ENCODE data around the gene OSER1. TPM values are rescaled to one million over a fixed set of nuclear protein-coding genes. Genes with fewer than 3 reads are reported as not detected.

Gene OSER1
- total and polyA plus RNA-seq, 9 of the 15 experiments (the other 6 are each of a cell fraction or from before 2014, with no cell fraction given), result 15.5 to 57.3 (median 19.9) TPM

DNA sequence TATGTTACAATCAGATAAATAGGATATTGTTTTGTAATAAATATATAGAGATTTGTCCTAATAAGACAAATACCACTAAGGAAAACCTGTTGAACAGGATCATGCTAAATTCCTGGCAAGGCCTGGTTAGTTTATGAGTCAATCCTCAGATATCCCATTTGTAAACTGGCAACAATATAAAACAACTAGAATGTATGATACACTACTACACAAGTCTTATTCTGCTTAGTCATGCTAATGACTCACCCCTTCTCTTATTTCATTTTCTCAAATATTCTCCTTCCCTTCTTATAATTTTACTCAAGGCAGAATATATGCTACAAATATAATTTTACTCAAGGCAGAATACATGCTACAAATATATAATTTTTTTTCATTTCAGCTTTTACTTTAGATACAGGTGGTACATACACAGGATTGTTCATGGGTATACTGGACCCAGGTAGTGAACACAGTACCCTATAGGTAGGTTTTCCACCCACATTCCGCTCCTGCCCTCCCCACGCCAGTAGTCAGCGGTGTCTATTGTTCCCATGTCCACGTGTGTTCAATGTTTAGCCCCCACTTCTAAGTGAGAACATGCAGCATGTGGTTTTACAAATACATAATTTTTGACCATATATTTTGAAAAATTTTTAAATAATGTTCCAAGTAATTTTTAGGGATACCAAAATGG is 6.3 kb downstream of the OSER1 start (continued):
- TF ChIP-seq NBN (IDR thresholded peaks at IDR 0.05; ENCODE audit: low read depth) (no peak), RNF2 (IDR thresholded peaks at IDR 0.05) (no peak), FOXJ3 (CRISPR knock-in tag; IDR thresholded peaks at IDR 0.05) (no peak), ZNF592 (IDR thresholded peaks at IDR 0.05) (peak; percentile 48), XRCC3 (IDR thresholded peaks at IDR 0.05) (no peak), ID3 (CRISPR knock-in tag; IDR thresholded peaks at IDR 0.05) (no peak), ID3 (tag; IDR thresholded peaks at IDR 0.05) (no peak), FOSL1 (tag; conservative IDR thresholded peaks at IDR 0.05) (peak; percentile 92), CCNT2 (IDR thresholded peaks at IDR 0.05; ENCODE audit: borderline replicate concordance, extremely low read depth, insufficient read length, low read depth, low read length) (no peak), GTF2E2 (tag; IDR thresholded peaks at IDR 0.05) (no peak), CREBBP (IDR thresholded peaks at IDR 0.05; ENCODE audit: low read depth, low read length) (no peak), NFE2L1 (tag; IDR thresholded peaks at IDR 0.05; ENCODE audit: borderline replicate concordance, low read depth) (peak; percentile 91), SAFB (IDR thresholded peaks at IDR 0.05; ENCODE audit: borderline replicate concordance, low read depth, low read length) (no peak), TAF15 (IDR thresholded peaks at IDR 0.05; ENCODE audit: low read depth, low read length) (no peak), GTF2B (IDR thresholded peaks at IDR 0.05; ENCODE audit: extremely low read depth, insufficient read length) (no peak), HMG20B (CRISPR knock-in tag; IDR thresholded peaks at IDR 0.05) (no peak), MED1 (CRISPR knock-in tag; IDR thresholded peaks at IDR 0.05; ENCODE audit: borderline replicate concordance) (no peak), HCFC1 (IDR thresholded peaks at IDR 0.05; ENCODE audit: low read depth, low read length) (no peak), ZFP1 (CRISPR knock-in tag; IDR thresholded peaks at IDR 0.05) (no peak)
- TF ChIP-seq, protein P1, sequence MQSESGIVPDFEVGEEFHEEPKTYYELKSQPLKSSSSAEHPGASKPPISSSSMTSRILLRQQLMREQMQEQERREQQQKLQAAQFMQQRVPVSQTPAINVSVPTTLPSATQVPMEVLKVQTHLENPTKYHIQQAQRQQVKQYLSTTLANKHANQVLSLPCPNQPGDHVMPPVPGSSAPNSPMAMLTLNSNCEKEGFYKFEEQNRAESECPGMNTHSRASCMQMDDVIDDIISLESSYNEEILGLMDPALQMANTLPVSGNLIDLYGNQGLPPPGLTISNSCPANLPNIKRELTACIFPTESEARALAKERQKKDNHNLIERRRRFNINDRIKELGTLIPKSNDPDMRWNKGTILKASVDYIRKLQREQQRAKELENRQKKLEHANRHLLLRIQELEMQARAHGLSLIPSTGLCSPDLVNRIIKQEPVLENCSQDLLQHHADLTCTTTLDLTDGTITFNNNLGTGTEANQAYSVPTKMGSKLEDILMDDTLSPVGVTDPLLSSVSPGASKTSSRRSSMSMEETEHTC (IDR thresholded peaks at IDR 0.05), result no peak
- TF ChIP-seq, protein P2, sequence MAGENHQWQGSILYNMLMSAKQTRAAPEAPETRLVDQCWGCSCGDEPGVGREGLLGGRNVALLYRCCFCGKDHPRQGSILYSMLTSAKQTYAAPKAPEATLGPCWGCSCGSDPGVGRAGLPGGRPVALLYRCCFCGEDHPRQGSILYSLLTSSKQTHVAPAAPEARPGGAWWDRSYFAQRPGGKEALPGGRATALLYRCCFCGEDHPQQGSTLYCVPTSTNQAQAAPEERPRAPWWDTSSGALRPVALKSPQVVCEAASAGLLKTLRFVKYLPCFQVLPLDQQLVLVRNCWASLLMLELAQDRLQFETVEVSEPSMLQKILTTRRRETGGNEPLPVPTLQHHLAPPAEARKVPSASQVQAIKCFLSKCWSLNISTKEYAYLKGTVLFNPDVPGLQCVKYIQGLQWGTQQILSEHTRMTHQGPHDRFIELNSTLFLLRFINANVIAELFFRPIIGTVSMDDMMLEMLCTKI (IDR thresholded peaks at IDR 0.05; ENCODE audit: partially characterized antibody), result no peak
